Stimulated activated naive CD8-positive, alpha-beta T cell treated with anti-CD3 and anti-CD28 coated beads, Interleukin-15, Interleukin-2, amounts not matched to agents 100 U/mL and 50 U/mL, for 24 hours (primary cell): ENCODE measurements around the gene MAP3K1.
A peak's percentile ranks its signal among the peaks of the same experiment; 100 is the strongest.
"Not testable (repeated sequence)": the region's sequence is repeated elsewhere in the genome, so short reads cannot be mapped to it uniquely, and the experiment has no call there.

Experiments used
- ATAC-seq: fragments of 150-1000 bp; cut with Tn5 transposase; one replicate; pipeline ENCODE4 v1.10.0; 2021
- DNase-seq: peaks from one replicate; pipeline ENCODE4 v3.0.0; 2021

MAP3K1 gene

DNA sequence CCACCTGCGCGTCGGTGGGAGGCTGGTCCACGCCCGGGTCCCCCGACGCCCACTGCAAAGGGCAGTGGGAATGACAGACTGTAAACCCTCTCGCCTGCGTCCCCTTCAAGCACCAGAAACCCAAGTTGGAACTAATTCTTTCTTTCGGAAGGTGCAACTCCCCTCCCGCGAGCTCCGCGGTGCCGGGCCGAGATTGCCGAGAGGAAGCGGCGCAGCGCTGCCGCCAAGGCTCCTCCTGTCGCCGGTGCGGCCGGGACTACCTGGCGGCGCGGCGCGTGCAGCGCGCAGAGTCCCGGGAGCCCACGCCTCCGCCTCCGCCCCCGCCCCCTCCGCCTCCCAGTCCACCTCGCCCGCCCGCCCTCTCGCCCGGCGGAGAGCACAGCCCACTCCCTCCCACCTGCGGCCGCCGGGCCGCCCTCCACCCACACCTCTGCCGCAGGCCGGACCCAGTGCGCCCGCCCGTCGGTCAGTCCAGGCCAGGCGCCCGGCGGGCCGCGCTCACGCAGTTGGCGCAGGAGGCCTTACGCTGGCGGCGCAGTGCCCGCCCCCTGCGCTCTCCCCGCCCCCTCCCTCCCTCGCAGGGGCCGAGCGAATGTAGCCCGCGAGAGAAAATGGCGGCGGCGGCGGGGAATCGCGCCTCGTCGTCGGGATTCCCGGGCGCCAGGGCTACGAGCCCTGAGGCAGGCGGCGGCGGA, at the start of gene MAP3K1:
Gene MAP3K1 (plus strand): TSS at position 587 of the 695 bp plus-strand sequence. CDS start 25 bp downstream, at position 612.
- ATAC-seq = peak; percentile 53
- DNase-seq = peak; percentile 82

DNA sequence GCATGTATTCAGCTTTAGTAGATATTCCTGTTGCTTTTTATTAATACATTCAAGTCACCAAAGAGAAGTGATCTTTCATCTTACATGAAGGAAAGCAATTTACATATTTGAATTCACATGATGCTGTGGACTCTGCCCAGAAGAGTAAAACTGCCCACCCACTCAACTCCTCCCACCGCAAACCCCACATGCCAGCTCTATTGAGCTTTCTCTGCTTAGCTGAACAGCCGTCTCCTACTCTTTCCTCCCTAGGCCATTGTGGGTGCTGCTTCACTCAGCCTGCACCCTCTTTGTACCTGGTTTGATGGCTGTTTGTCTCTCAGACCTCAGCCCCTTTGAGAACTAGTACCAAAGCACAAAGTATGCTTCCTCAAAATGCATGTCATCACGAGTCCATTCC, 48.4 kb upstream of the MAP3K1 start:
- DNase-seq (no peak), ATAC-seq (no peak)

DNA sequence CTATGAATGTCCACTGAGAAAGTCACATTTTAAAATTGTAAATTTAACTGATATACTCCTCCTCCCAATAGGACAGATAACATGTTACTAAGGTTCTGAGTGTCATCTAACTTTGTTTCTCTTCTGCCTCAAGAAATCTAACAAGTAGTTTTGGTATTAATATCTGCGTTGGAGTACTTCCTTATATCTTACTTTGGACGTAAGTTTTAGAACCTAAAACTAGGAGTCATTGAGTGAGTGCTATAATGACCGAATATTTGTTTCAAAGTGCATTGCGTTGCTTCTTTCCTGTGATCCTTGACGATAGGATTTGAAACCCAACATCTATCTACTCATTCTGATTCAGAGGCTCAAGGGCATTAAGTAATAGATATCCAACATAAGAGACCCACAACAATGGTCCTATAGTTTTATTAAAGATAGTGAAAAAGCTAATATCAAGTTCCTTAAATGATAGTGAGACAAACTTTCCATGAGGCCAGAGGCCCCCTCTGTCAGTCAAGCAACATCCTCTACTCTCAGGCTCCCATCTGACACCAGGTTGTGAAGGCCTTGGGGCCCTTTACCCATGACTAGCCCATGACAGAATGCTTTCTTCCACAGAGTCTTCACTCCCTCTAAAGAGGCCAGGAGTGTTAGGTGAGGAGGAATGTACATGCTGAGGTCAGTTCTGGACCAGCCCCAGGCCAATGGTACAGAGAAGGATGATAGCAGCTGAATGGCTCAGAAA, 45.3 kb upstream of the MAP3K1 start:
- no peak for ATAC-seq
- DNase-seq = no peak

DNA sequence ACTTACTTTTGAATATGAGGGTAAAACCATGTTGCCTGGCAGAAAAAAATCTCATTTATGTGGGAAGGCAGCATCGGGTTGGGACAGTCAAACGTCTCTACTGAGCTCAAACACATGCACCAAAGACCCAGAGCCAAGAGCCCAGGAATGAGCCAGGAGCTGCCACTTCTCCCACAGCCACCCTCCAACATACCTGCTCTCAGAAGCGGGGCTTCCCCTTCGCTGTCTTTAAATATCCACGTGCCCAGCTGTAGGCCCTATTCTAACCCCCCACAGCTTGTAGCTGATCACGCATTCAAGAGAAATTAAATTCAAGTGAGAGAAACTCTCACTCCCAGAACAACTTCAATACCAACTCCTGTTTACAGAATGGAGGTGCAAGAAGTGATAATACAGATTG, 42.6 kb upstream of the MAP3K1 start:
- DNase-seq (no peak), ATAC-seq (no peak)

DNA sequence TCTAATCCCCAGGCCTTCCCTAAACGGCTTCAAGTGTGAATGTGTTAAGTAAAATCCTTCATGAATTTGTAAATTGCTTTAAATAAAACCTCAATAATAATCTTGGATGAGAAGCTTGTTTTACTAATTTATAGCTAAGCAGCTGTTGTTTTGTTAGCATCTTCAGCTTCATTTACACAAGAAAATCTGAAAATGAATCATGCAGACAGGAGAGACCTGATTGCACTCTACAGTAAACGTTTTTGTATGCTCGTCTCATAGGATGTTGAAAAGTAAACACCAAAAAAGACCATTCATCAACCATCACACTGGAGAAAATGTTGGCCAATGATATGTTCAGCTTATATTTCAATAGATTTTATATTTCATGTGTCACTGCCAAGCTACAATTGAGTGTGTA, 40.4 kb upstream of the MAP3K1 start:
- DNase-seq = no peak
- ATAC-seq = no peak

DNA sequence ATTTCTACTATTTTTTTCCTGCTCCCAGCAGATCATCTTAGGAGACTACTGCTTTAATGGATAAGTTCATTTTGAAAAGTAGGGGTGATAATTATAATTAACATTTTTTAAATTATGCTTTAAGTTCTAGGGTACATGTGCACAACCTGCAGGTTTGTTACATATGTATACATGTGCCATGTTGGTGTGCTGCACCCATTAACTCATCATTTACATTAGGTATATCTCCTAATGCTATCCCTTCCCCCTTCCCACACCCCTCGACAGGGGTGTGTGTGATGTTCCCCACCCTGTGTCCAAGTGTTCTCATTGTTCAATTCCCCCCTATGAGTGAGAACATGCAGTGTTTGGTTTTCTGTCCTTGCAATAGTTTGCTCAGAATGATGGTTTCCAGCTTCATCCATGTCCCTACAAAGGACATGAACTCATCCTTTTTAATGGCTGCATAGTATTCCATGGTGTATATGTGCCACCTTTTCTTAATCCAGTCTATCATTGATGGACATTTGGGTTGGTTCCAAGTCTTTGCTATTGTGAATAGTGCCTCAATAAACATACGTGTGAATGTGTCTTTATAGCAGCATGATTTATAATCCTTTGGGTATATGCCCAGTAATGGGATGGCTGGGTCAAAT, 39.0 kb upstream of the MAP3K1 start:
- not testable (repeated sequence) for DNase-seq, ATAC-seq

DNA sequence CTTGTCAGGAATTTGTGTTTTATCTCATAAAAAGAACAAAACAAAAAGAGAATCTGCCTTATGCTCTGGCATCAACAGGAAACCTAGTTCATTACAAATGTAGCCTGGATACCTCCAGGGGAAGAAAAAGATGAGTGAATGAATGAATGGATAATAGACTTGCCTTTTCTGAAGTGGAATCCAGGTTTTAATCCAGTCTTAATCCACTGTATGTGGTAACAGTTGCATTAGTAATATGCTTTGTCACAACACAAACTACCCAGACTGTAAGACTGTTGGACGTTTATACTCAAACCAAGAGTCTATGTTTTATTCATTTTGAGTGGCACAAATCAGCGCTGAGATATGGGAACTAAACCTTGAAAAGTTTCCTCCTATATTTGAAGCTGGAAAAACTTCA, 32.1 kb upstream of the MAP3K1 start:
- ATAC-seq (no peak), DNase-seq (no peak)

DNA sequence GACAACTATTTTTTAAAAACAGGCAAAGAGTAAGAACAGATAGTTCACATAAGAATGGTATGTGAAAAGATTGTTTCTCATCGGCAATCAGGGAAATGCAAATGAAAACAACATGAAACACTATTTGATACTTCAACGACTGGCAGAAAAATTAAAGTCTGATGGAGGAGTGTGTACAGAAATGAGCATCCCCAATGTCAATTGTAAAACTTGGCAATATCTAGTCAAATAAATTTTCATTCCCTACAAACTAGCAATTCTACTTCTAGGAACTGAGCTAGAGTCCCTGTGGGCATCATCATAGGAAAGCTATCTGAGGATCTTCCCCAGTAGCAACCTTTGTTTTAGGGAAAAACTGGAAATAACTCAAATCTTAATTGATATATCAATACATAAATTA, 29.0 kb upstream of the MAP3K1 start:
- DNase-seq = no peak
- no peak for ATAC-seq

DNA sequence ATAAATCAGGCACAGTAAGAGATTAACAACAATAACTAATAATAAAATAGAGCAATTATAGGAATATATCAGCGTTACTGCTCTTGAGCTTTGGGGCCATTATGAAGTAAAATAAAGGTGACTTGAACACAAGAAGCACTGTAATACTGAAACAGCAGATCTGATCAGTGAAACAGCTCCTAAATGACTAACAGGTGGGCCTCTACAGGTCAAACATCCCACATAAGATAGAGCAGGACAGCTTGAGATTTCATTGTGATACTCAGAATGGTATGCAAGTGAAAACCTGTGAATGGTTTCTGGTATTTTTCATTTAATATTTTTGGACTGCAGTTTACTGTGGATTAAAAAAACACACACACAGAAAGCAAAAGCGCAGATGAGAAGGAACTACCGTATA, 24.0 kb upstream of the MAP3K1 start:
- DNase-seq (no peak), ATAC-seq (peak; percentile 82)

DNA sequence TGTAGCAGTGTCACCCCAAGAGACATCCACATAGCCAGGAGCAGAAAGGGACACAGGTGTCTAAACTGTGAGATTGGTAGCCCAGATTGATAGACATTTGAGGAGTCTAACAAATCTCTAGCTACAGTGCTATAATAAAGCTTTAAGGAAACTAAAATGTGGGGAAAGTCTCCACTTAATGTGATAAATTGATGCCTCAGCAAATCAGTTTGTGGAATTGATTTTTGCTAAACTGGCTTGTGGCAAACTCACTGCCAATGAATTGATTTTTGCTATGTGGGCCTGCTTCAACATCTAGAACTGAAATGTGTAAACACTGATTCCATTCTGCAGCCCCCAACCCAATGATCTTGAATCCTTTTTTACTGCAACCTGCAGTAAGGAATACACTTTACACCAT, 16.8 kb upstream of the MAP3K1 start:
- DNase-seq = no peak
- no peak for ATAC-seq

DNA sequence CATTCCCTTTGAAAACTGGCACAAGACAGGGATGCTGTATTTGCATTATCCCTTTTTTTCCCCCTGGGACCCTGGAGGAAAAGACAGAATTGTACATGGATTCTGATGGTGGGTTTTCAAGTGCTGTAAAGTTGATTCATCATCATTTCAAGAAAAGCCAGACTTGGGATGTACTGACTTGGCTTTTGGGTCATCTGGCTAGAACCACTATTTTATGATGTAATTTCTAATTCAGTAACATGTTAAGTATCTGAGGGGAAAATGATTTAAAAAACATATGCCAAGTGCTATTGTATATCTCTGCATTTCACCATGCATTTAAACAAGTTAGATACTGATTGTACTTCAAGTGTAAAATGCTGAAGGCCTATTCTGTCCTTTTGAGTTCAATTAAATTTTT, 15.2 kb upstream of the MAP3K1 start:
- DNase-seq = no peak
- ATAC-seq = no peak

DNA sequence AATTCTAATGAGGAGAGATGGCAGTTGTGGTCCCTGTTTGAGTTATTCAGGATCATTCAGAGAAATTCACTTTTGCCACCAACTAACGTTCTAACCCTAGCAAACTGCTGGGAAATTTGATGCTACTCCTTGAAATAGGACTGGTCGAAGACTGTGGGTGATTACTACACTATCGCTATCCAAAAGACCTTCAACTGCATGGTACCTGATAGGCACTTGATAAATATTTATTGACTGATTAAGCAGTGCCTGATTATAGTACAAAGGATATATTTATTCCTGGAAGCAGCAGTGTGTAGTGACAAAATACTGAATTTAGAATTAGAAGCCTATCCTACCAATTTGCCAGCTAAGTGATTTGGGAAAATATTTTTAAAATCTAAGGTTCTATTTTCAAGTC, 14.1 kb upstream of the MAP3K1 start:
- no peak for DNase-seq
- ATAC-seq = no peak

DNA sequence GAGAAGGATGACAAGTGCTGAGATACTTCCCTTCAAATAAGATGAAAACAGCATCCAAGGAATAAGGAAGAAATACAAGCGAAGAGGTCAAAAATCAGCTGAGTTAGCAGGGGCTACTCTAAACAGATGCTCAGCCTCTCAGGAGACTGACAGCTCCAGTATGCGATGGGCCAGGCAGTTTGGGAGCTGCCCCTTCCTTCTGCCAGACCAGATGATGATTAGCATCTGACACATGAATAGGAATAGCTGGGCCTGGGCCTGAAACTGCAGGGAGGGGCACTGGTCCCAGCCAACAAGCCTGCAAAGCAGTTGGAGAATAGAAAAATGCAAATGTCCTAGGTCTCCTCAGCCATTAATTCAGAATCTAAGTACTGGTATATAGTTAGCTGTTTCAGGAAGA, 13.1 kb upstream of the MAP3K1 start:
- DNase-seq (no peak), ATAC-seq (no peak)

DNA sequence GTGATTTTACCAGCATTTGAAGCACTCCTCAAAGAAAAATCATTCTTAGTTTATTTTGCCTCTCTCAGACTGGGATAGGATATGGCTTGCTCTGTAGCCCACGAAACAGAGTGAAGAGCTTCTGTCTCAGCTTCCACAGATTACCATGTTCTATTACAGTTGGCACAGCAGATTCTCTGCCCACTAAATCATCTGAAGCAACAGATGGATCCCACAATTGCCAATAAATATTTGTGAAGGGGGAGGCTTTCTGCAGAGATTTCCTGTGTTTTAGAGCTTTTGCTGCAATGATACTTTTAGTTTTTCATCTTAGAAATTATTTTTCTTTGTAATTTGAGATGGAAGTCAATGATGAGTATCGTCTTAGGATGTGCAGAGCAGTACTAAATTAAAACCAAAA, 12.3 kb upstream of the MAP3K1 start:
- ATAC-seq (no peak), DNase-seq (no peak)

DNA sequence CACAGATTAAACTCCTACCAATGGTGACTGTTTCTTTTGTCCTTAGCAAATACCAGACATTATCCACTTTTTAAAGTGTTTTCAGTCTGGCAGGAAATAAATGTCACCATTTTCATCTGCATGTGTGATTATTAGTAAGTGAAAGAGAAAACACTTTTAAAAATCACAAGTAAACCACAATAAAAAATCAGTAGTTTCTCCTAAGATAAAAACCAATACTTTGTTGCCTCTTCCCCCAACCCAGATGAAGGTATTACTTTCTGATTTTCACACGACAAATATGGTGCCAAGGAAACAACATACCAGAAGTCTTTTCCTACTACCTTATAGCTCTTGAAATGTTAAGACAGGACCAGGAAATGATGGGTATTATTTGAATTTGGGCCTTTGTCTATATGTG, 11.5 kb upstream of the MAP3K1 start:
- no peak for ATAC-seq
- DNase-seq = no peak

DNA sequence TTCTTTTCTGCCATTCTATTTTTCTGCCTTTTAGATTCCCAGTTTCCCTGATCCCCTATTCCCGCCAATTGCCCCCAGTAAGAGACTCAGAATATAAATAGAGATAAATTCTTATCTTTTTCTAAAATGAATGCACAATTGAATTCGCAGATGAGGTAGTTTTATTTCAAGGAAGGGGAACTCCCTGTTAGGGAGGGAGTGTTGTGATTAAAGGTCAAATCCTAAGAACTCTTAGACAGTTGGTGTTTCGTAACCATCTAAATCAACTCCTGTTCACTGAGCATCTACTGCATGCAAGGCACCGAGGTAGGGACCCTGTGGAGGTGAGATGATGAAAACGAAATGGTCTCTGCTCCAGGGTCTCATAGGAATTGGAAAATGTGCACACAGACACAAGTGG, 7.7 kb upstream of the MAP3K1 start:
- no peak for ATAC-seq

DNA sequence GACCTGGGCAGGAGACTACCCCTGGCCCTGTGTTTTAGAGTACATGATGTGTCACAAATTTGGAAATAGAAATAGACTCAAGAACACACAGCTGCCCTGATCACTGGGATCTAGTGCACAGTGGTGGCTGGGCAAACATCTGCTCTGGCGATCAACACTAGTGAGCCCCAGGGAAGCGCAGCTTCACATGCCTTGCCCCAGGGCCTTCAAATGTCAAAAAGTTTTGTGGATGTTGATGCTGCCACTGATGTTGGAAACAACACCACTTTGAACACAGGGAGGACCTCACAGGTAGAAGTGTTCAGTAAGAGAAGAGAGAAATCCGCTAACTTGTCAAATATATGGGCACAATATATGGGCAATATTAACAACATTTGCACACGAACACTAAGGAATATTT, 7.1 kb upstream of the MAP3K1 start:
- DNase-seq = no peak
- ATAC-seq = no peak

More for the DNA sequence above, 7.7 kb upstream of the MAP3K1 start:
- no peak for DNase-seq

DNA sequence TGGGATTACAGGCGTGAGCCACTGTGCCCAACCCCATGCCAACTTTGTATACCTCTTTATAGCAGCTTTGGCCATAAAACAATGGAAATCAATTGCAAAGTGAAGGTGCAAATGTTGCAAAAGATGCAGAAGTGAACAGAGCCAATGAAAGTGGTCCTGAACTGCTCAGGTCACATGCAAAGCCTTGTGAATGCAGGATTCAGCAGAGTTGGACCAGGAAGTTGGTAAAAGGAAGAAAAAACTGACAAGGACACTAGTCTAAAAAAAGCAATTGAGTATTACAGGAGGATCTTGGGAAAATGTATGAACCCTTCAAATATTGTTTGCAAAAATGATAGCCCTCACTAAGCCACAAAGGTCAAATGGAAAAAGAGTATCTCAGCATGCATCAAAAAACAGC, 4.5 kb upstream of the MAP3K1 start:
- DNase-seq (no peak), ATAC-seq (no peak)

DNA sequence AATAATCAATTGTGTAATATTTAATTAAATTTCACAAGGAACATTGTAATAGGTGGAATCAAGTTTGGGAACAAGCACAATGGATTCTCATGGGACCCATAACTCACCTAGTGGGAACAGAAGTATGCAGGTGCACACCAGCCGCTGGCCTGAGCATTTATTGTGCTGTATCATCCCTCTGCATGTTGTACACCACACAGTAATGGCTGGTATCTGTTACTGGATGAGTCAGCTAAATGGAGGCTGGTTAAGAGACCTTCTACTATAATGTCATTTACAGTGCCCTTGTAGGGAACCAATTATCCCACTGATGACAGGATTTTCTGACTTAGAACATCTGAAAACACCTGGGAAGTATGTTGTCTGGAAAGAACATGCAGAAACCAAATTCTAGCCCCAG, 3.2 kb upstream of the MAP3K1 start:
- ATAC-seq (no peak), DNase-seq (no peak)

DNA sequence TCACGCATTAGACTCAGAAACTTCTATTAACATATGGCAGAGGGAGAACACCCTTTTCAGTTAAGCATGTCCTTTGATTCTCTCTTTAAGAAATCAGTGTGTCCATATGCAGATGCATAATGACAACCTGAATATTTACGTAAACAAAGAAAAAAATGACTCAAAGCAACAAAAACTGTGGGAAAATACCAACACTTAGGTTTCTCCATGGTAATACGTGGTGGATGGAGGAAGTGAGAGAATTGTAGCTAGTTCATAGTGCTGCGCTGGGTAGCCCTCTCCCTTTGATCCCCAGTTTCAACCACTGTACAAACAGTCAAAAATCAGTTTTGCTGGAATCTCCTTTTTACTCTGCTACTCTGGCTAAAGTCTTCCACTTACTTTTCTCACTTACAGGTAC, 2.0 kb upstream of the MAP3K1 start:
- DNase-seq (no peak), ATAC-seq (no peak)

DNA sequence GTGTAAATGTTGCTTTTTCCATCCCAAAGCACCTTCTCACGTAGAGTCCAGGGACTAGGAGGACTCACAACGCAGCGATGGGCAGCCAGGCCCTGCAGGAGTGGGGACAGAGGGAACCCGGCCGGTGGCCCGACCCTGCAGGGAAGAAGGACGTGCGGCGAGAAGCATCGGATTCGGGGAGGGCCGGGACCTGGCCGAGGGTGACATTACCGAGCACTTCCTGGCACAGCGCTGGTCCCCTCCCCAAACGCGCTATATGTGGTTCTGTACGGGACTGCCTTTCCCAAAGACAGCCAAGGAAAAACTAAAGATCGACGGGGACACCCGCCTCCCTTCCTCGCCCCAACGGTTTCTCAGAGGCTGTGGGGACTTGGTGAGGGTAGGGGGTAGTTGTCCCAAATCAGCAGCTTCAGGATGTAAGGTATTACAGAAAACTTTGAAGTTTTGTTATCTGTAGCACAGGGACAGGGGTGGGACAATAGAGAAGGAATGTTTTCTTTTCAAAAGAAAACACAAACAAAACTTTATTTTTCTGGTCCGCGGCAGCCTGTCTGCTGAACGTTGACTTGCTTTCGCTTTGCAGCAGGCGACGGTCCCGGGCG, 887 bp upstream of the MAP3K1 start:
- ATAC-seq (peak; percentile 10), DNase-seq (peak; percentile 52)

DNA sequence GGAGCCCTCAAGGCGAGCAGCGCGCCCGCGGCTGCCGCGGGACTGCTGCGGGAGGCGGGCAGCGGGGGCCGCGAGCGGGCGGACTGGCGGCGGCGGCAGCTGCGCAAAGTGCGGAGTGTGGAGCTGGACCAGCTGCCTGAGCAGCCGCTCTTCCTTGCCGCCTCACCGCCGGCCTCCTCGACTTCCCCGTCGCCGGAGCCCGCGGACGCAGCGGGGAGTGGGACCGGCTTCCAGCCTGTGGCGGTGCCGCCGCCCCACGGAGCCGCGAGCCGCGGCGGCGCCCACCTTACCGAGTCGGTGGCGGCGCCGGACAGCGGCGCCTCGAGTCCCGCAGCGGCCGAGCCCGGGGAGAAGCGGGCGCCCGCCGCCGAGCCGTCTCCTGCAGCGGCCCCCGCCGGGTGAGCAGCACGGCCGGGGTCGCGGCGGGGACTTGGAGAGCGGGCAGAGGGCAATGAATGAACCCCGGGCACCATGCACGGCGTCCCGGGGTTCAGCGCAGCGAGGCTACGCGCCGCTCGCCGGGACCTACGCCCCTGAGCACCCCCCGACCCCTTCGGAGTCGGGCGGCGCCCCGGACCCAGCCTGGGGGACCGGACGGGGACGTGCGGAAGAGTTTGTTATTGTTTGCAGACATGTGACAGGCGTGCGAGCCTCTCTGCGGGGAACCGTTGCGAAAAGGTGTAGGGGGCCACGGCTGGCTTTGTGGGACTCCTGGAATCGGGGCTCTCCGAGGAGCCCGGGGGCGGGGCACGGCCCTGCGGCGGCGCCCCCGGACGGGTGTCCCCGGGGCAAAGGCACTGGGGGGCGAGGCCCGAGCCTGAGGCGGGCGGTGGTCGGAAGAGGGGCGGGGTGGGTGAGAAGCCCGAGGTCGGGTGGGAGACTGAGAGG, 553 bp downstream of the MAP3K1 start:
- peak; percentile 28 for ATAC-seq
- DNase-seq = peak; percentile 60
